IMR-90 (cell line): ENCODE results near the gene OTUB2. TPM values are rescaled to one million over a fixed set of nuclear protein-coding genes. Genes with fewer than 3 reads are reported as not detected.

Experiments
- ATAC-seq: fragments of 200-7000 bp; cut with Tn5 transposase; 2 replicates; pipeline ENCODE4 v1.9.1; 2020; ENCODE audit warnings: low read depth, mild to moderate bottlenecking, moderate library complexity
- BruUV-seq: library from RNA; stranded (reverse); fragments of 400-500 nt; replicated peaks from 2 replicates; lab custom pipeline; 2021; lab: Mats Ljungman, UMichigan
- CTCF ChIA-PET: fragments of 300-600 bp; formaldehyde crosslinking; extraction: SDS; loops from one replicate; lab custom pipeline; 2021; ENCODE audit warnings: antibody characterized with exemption; lab: Yijun Ruan, JAX
- POLR2A ChIA-PET: fragments of 300-600 bp; sonication (Branson Sonifier 250); formaldehyde crosslinking; loops from one replicate; lab custom pipeline; 2022; ENCODE audit warnings: antibody characterized with exemption; ENCODE audit not compliant: unreplicated experiment; lab: Charles Lee
- DNase-seq: peaks from one replicate; pipeline ENCODE4 v3.0.0; 2013
- H2AFZ ChIP-seq: replicated peaks from 2 replicates; pipeline ENCODE3; 2013; ENCODE audit warnings: low read length, mild to moderate bottlenecking; ENCODE audit not compliant: poor library complexity
- H2AK5ac ChIP-seq: 2 replicates; pipeline ENCODE4 v1.6.1; 2013; ENCODE audit warnings: low read depth, low read length, inconsistent platforms
- H2AK9ac ChIP-seq: replicated peaks from 2 replicates; pipeline ENCODE3; 2013; ENCODE audit warnings: mild to moderate bottlenecking, low read depth, low read length, moderate library complexity; ENCODE audit not compliant: poor library complexity
- H2BK120ac ChIP-seq: 2 replicates; pipeline ENCODE4 v1.6.1; 2013; ENCODE audit warnings: low read depth, low read length, inconsistent platforms
- H2BK15ac ChIP-seq: 3 replicates; pipeline ENCODE4 v1.6.1; 2013; ENCODE audit warnings: low read depth, low read length, inconsistent platforms
- H2BK20ac ChIP-seq: 2 replicates; pipeline ENCODE4 v1.6.1; 2013; ENCODE audit warnings: low read depth, mild to moderate bottlenecking, inconsistent platforms, low read length, moderate library complexity
- H2BK5ac ChIP-seq: 2 replicates; pipeline ENCODE4 v1.6.1; 2013; ENCODE audit warnings: mild to moderate bottlenecking, low read depth, low read length, inconsistent platforms; ENCODE audit not compliant: poor library complexity, severe bottlenecking
- H3K14ac ChIP-seq: replicated peaks from 2 replicates; pipeline ENCODE4 v1.6.1; 2013; ENCODE audit warnings: low read depth, low read length, inconsistent platforms
- H3K18ac ChIP-seq: 2 replicates; pipeline ENCODE4 v1.6.1; 2013; ENCODE audit warnings: low read depth, low read length, control low read depth
- H3K23ac ChIP-seq: 2 replicates; pipeline ENCODE4 v1.6.1; 2013; ENCODE audit warnings: low read depth, low read length, inconsistent platforms
- H3K27ac ChIP-seq: 2 replicates; pipeline ENCODE4 v1.5.1; 2013; ENCODE audit warnings: mild to moderate bottlenecking, control low read depth, low read length; ENCODE audit not compliant: insufficient read depth
- H3K27me3 ChIP-seq: 2 replicates; pipeline ENCODE4 v1.6.1; 2013; ENCODE audit warnings: low read length; ENCODE audit not compliant: control insufficient read depth, insufficient read depth
- H3K36me3 ChIP-seq: 2 replicates; pipeline ENCODE4 v1.6.1; 2013; ENCODE audit warnings: low read length, mixed read lengths; ENCODE audit not compliant: control insufficient read depth, insufficient read depth
- H3K4ac ChIP-seq: 2 replicates; pipeline ENCODE4 v1.6.1; 2013; ENCODE audit warnings: low read depth, low read length, inconsistent platforms
- H3K4me1 ChIP-seq: 2 replicates; pipeline ENCODE4 v1.6.1; 2013; ENCODE audit warnings: low read length, mixed read lengths; ENCODE audit not compliant: control insufficient read depth, insufficient read depth
- H3K4me2 ChIP-seq: 2 replicates; pipeline ENCODE4 v1.6.1; 2013; ENCODE audit warnings: low read depth, mild to moderate bottlenecking, control low read depth, low read length, moderate library complexity
- H3K4me3 ChIP-seq: 2 replicates; pipeline ENCODE4 v1.5.1; 2013; ENCODE audit warnings: low read depth, mild to moderate bottlenecking, control low read depth, low read length, moderate library complexity; ENCODE audit not compliant: insufficient read depth
- H3K56ac ChIP-seq: 2 replicates; pipeline ENCODE4 v1.6.1; 2013; ENCODE audit warnings: low read length, inconsistent platforms; ENCODE audit not compliant: insufficient read depth; ENCODE audit errors: extremely low read depth
- H3K79me1 ChIP-seq, 2 experiments: 2 replicates each; pipeline ENCODE4 v1.6.1; 2013; ENCODE audit warnings: low read length in 2 of 2, inconsistent platforms in 1 of 2, low read depth in 1 of 2
- H3K9ac ChIP-seq: 2 replicates; pipeline ENCODE4 v1.6.1; 2013; ENCODE audit warnings: low read depth, low read length, control low read depth
- H3K9me1 ChIP-seq: 2 replicates; pipeline ENCODE4 v1.6.1; 2013; ENCODE audit warnings: low read length, inconsistent platforms; ENCODE audit not compliant: insufficient read depth
- H3K9me3 ChIP-seq: 2 replicates; pipeline ENCODE4 v1.6.1; 2013; ENCODE audit warnings: low read length; ENCODE audit not compliant: control insufficient read depth, insufficient read depth
- H4K20me1 ChIP-seq: 2 replicates; pipeline ENCODE4 v1.6.1; 2013; ENCODE audit warnings: low read length, inconsistent platforms; ENCODE audit not compliant: insufficient read depth
- H4K5ac ChIP-seq: 2 replicates; pipeline ENCODE4 v1.6.1; 2013; ENCODE audit warnings: mild to moderate bottlenecking, low read depth, low read length, control low read depth
- H4K8ac ChIP-seq, 2 experiments: 2 replicates each; pipeline ENCODE4 v1.6.1; 2013; ENCODE audit warnings: low read depth in 2 of 2, low read length in 2 of 2, control low read depth in 1 of 2, inconsistent platforms in 1 of 2
- H4K91ac ChIP-seq: 2 replicates; pipeline ENCODE4 v1.6.1; 2013; ENCODE audit warnings: low read depth, low read length, inconsistent platforms; ENCODE audit not compliant: insufficient read depth
- CEBPB ChIP-seq: IDR thresholded peaks from 2 replicates; pipeline ENCODE4 v1.6.1; 2012; ENCODE audit warnings: low read depth, low read length, improper control_type of control experiment
- MAFK ChIP-seq: IDR thresholded peaks from 2 replicates; pipeline ENCODE4 v1.6.1; 2012; ENCODE audit warnings: low read depth, low read length, improper control_type of control experiment
- MAZ ChIP-seq: IDR thresholded peaks from 2 replicates; pipeline ENCODE4 v1.6.1; 2012; ENCODE audit warnings: low read depth, mild to moderate bottlenecking, low read length, improper control_type of control experiment, moderate library complexity, borderline replicate concordance
- MXI1 ChIP-seq: IDR thresholded peaks from 2 replicates; pipeline ENCODE4 v1.6.1; 2012; ENCODE audit warnings: low read depth, mild to moderate bottlenecking, low read length, moderate library complexity, borderline replicate concordance
- POLR2A ChIP-seq: IDR thresholded peaks from 2 replicates; pipeline ENCODE4 v1.6.1; 2012; ENCODE audit warnings: mild to moderate bottlenecking, low read depth, low read length
- RCOR1 ChIP-seq: IDR thresholded peaks from 2 replicates; pipeline ENCODE4 v1.6.1; 2012; ENCODE audit warnings: mild to moderate bottlenecking, low read length, improper control_type of control experiment; ENCODE audit not compliant: insufficient replicate concordance
- SMC3 ChIP-seq: fragments of 150-350 bp; IDR thresholded peaks from 2 replicates; pipeline ENCODE4 v1.6.1; 2016; ENCODE audit warnings: low read depth, mild to moderate bottlenecking, antibody characterized with exemption, low read length, moderate library complexity
- WGBS, 2 experiments: methylation state at CpG; one replicate each; pipeline versions ENCODE4 v1.1.5 to v1.1.7; 2013; ENCODE audit warnings: missing lambda C conversion rate in 2 of 2; ENCODE audit not compliant: insufficient read length in 1 of 2; ENCODE audit errors: extremely low coverage in 2 of 2; 5-methylcytosine and 5-hydroxymethylcytosine counted together
- dilution Hi-C: fragments of 300-500 bp; cut with HindIII; formaldehyde crosslinking; loops from one replicate; pipeline ENCODE4 v1.14.3; 2018; ENCODE audit warnings: low sequenced_read_pairs; ENCODE audit not compliant: unreplicated experiment
- in situ Hi-C: fragments of 300-500 bp; cut with MboI; formaldehyde crosslinking; loops from 3 replicates; pipeline ENCODE4 v1.14.3; 2019; ENCODE audit warnings: low sequenced_read_pairs, inconsistent platforms, mixed read lengths
- intact Hi-C: fragments of 100-400 bp; cut with micrococcal nuclease; formaldehyde crosslinking; loops from 2 replicates; pipeline ENCODE4 v1.10.0; 2022
- polyA plus RNA-seq, 3 experiments: library from polyadenylated mRNA; depleted of rRNA; stranded (reverse); fragments of >200 nt; gene quantifications; 2 replicates each; pipeline ENCODE4 v1.2.3, GENCODE V29; 2012; ENCODE audit warnings: low replicate concordance in 1 of 3
- total RNA-seq: library from RNA; depleted of rRNA; stranded (reverse); fragments of >200 nt; gene quantifications from 2 replicates; pipeline ENCODE4 v1.2.3, GENCODE V29; 2012
- TF ChIP-seq, protein P1 (sequence below): fragments of 150-350 bp; IDR thresholded peaks from 2 replicates; pipeline ENCODE4 v1.6.1; 2017; ENCODE audit warnings: mild to moderate bottlenecking, antibody characterized with exemption, low read length, low read depth
- TF ChIP-seq, protein P2 (sequence below): fragments of 150-350 bp; IDR thresholded peaks from 2 replicates; pipeline ENCODE4 v1.6.1; 2016; ENCODE audit warnings: low read depth, mild to moderate bottlenecking, low read length, moderate library complexity, borderline replicate concordance

The OTUB2 gene
- total and polyA plus RNA-seq, 2 of the 4 experiments (the other 2 are of a cell fraction) = 1.1 to 2.5 TPM

DNA sequence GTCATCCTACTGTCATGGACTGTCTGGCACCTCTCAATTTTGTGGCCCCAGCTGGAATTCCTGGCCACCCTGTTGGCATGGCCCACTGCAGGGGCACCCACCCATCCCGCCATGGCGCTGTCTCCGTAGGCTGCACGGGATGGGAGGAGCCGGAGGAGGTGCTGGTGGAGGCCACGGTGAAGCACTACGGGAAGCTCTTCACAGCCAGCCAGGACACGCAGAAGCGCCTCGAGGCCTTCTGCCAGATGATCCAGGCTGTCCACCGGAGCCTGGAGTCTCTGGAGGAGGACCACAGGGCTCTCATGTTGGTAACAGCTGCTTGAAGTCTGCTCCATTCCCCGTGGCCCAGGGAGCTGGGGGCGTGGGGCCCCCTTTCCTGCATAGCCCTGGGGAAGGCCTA lies 25.1 kb upstream of the OTUB2 start:
- intact Hi-C loops = loop anchor here (1.0 to 5.0 kb wide), 2 partner anchors 44 to 62 kb away; no protein-coding TSS in a partner anchor
- Histone ChIP-seq H3K27ac (no peak overlapping the region), H2BK5ac (no peak overlapping the region), H3K36me3 (no peaks in the 10 kb centered on the region), H4K91ac (no peak overlapping the region), H3K9me1 (no peaks in the 10 kb centered on the region), H3K9me3 (no peaks in the 10 kb centered on the region), H2BK120ac (no peak overlapping the region), H4K20me1 (no peaks in the 10 kb centered on the region), H3K27me3 (peaks cover 25% of the 10 kb centered on the region), H3K14ac (no peak overlapping the region), H2BK20ac (no peak overlapping the region), H3K4me2 (no peak overlapping the region), H4K8ac (no peak overlapping the region), H3K9ac (no peak overlapping the region), H2AK5ac (no peak overlapping the region), H2BK15ac (no peak overlapping the region), H3K23ac (no peak overlapping the region), H2AFZ (no peak overlapping the region), H3K4me3 (no peak overlapping the region), H3K4ac (no peak overlapping the region), H2AK9ac (no peak overlapping the region), H3K79me1 (no peaks in the 10 kb centered on the region), H3K4me1 (no peaks in the 10 kb centered on the region), H3K18ac (no peak overlapping the region), H3K56ac (no peak overlapping the region), H4K5ac (no peak overlapping the region)
- dilution Hi-C loops = no loop called here
- in situ Hi-C loops = loop anchor here (5.0 kb wide), 1 partner anchor 59 kb away; no protein-coding TSS in a partner anchor
- no peak for TF ChIP-seq POLR2A
- TF ChIP-seq CEBPB = no peak
- TF ChIP-seq, protein P1, sequence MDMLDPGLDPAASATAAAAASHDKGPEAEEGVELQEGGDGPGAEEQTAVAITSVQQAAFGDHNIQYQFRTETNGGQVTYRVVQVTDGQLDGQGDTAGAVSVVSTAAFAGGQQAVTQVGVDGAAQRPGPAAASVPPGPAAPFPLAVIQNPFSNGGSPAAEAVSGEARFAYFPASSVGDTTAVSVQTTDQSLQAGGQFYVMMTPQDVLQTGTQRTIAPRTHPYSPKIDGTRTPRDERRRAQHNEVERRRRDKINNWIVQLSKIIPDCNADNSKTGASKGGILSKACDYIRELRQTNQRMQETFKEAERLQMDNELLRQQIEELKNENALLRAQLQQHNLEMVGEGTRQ = no peak
- TF ChIP-seq SMC3 = no peak
- no peak for TF ChIP-seq RCOR1
- no peak for TF ChIP-seq MAZ
- TF ChIP-seq MAFK = no peak
- TF ChIP-seq MXI1 = no peak
- TF ChIP-seq, protein P2, sequence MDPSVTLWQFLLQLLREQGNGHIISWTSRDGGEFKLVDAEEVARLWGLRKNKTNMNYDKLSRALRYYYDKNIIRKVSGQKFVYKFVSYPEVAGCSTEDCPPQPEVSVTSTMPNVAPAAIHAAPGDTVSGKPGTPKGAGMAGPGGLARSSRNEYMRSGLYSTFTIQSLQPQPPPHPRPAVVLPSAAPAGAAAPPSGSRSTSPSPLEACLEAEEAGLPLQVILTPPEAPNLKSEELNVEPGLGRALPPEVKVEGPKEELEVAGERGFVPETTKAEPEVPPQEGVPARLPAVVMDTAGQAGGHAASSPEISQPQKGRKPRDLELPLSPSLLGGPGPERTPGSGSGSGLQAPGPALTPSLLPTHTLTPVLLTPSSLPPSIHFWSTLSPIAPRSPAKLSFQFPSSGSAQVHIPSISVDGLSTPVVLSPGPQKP = no peak
- no peak for DNase-seq
- BruUV-seq = no TSS peak
- no peak for ATAC-seq
- ChIA-PET POLR2A (no interaction called here), CTCF (interaction anchor here (0.9 to 5.3 kb wide), 3 partner anchors 59 to 136 kb away, joined by 3 to 50 read pairs (median 8); no protein-coding TSS in a partner anchor)
- 72% methylated on average over 13 of the region's 13 CpGs; no CpG with 5 or more reads in 1 of the 2 experiments for WGBS, 2 experiments
